GM18502 (cell line): ENCODE measurements around the gene HEG1.

Experiments used
- ATAC-seq: cut with Tn5 transposase; IDR thresholded peaks from one replicate; pipeline ENCODE4 v1.9.1; 2021; ENCODE audit warnings: mild to moderate bottlenecking; ENCODE audit not compliant: unreplicated experiment, poor library complexity

HEG1 gene

GRCh38 chr3:125069968-125070745 is 14.4 kb upstream of the HEG1 start:
- ATAC-seq = no peak

DNA sequence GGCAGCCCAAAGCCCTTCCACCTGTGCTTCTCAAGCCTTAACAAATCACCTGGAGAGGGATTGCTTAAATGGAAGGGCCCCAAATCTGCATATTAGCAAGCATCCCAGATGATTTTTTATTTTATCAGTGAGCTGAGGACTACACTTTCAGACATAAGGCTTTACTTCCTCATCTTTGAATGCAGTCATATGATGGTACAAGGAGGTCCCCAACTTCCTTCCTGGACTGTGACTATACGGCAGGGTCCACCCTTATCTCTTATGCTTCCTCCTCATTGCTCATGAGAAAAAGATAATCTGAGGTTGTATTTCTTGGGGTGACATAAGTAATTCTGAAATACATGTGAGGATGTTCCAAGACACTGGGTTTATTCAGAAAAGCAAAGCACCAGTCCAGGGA is 13.7 kb upstream of the HEG1 start:
- no peak for ATAC-seq

- ATAC-seq = no peak
Observed at GRCh38 chr3:125068265-125068664, 12.5 kb upstream of the HEG1 start.

DNA sequence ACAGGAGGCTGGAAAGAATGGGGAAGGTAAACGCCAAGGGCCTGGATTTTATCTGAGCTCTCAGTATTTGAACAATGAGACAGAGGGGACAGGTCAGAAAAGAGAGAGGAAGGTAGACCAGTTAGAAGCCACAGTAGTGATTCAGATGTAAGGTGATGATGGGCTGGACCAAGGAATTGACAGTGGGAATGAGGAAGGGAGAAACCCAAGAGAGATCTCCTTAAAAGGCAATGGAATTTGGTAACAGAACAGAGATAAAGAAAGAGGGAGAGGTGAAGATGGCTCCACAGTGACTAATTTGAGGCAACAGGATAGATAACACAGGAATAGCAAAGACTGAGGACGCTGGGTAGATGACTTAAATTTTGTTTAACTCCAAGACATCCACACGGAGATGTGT is 11.4 kb upstream of the HEG1 start:
- ATAC-seq = no peak

GRCh38 chr3:125062904-125063618 is 7.3 kb upstream of the HEG1 start:
- no peak for ATAC-seq

- no peak for ATAC-seq
Observed at GRCh38 chr3:125061646-125062045, 5.8 kb upstream of the HEG1 start.

GRCh38 chr3:125061170-125061569 is 5.4 kb upstream of the HEG1 start:
- ATAC-seq = no peak

DNA sequence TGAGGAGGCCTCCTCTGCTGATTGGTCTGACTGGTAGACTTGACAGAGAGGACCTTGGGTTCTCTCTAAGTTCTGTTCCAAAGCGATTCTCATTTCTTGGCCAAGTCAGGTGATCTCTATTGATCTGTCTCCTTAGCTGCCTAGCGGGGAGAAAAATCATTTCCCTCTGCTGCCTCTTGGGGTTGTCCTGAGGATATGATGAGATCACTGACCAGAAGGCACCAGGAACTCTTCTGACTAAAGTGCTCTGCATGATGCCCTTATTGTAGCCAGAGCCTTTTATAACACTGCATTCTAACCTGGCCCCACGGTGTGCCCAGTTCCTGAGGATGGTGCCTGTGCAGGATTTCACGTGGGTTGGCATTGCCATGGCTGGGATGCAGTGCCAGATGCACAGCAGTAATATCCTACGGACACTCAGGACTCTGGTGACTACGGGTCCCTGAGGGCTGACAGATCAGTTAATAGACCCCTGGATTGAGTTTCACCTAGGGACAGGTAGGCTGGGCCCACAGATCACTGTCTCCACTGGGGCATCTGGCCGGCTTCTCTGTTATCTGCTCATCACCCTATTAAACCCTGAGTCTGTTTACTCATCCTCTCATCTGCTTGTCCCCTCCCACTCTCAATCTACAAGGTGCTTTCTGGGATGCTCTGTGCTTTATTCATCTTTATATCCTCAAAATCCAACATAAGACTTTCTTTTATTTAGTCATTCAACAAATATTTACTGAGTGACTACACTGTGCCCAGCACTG is 3.9 kb upstream of the HEG1 start:
- ATAC-seq = no peak

DNA sequence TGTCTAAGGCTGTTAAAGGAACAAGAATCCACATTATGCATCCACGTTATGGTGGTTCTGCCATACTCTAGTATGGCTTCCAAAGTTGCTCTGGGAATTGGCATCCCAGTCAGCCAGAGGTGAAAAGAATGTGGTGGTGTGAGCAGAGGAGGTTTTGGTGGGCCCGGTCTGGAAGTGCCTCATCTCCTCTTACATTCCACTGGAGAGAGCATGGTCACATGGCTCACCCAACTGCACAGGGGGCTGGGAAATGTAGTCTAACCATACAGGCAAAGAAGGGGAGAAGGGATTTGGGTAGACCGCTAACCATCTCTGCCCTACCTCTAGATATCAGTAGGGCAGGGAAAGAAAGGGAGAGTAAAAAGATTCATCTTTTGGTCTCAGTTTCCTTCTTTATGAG is 3.2 kb upstream of the HEG1 start:
- ATAC-seq = no peak

- no peak for ATAC-seq
Observed at GRCh38 chr3:125058529-125058928, 2.7 kb upstream of the HEG1 start.

GRCh38 chr3:125057186-125057850 is 1.5 kb upstream of the HEG1 start:
- ATAC-seq = no peak

DNA sequence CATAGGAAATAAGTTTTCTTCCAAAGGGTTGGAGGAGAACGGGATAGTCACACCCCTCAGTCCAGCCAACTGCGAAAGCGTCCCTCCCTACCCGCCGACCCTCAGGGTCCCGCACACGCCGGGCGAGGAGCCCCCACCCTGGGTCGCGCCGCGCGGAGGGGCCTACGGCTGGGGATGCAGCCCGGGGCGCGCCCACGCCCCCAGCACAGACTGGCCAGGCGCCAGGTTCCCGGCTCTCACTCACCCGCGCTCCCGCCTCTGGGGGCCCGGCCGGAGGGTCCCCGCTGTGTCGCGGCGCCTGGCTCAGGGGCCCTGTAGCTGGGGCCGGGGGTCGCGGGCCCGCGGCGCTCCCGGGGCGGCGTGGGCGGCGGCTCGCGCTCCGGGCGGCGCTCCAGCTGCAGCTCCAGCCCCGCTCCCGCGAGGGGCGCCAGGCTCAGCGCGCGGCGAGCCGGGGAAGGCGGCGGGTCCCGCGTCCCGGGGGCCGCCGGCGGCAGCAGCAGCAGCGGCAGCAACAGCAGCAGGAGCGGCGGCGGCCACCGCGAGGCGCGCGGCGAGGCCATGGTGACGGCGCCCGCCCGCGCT is 375 bp downstream of the HEG1 start:
- ATAC-seq = peak; percentile 26

DNA sequence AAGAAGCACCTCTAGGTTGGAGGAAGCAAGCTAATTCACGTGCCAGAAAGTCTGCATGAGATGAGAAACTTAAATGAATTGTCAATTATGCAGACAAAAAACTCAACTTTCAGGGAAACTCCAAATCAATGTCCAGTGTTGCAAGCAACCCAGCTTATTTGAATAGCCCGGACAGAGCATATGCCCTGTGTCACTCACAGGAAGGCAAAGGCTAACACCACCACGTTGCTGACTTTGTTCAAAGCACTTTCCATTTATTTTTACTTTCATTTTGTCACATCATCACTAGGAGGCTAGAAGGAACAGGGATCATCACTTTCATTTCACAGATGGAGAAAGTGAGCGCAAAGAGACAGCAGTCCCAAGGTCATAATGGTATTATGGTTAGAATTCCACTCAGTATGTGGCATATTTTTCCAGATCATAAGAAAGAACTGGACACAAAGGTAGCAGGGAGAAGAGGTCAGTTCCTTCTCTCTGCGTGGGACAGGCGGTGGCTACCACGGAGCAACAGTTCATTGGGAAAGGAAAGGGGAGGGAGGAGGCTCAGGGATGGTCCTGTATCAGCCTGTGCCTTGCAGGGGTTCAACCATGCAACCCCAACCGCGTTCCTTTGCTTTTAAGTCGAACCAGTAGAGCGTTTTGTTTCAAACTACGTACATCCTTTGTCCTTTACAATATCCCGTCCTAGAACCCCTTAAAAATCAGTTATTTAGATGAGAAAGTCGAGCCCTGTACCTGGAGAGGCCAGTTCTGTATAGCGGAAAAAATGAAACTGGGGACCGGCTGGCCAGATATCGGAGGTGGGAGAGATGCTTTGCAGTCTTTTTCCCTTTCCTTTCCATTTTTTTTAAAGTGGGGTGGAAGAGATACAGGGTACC is 1.1 kb downstream of the HEG1 start:
- ATAC-seq = no peak

DNA sequence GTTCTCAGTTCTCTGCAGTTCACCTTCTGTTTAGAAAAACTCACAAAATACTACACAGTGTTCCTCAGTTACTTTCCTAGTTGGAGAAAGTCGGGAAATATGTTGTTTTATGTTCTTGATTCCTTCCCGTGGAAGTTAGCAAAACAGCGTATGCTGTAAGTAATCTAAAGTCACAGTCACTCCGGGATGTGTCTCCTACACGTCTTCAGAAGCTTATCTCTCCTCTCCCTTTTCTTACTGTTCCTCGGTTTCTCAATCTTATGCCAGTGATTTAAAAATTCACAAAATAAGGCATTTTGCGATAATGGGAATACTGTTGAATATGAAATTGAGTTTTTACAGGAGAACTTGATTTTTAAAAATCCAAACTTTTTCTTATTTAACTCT is 1.7 kb downstream of the HEG1 start:
- no peak for ATAC-seq

GRCh38 chr3:125053304-125053699 is 2.5 kb downstream of the HEG1 start:
- no peak for ATAC-seq

DNA sequence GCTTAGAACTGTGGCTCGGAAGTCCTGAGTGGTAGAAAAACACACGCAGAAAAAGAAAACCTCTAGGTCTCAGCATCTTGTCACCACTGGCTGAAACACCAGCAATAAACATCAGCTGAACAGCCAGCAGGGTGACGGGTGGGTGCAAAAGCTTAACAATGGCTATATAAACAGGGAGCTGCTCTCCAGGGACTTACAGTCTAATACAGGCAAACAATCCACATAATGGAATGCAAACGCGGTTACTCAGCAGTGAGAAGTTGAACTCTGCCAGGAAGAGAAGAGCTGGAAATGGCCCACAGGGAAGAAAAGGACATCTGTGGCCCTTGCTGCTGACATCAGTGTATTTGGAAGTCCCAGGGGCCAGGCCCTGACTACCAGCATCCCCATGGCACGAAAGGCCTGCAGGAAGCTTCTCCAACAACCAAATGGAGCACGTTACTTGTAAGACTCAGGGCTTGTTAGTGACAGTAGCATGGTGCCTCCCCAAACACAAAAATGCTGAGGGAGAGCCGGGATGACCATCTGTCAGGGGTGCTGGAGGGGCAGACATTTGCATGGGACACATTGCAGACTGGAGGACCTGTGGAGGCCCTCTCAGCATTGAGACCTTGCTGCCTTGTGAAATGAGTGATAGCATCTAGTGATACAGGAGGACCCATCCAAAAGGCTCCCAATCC is 3.0 kb downstream of the HEG1 start:
- ATAC-seq = no peak

GRCh38 chr3:125051715-125052581 is 3.8 kb downstream of the HEG1 start:
- ATAC-seq = no peak

GRCh38 chr3:125051205-125051604 is 4.6 kb downstream of the HEG1 start:
- ATAC-seq = no peak
